GM04503 (cell line): ENCODE data around the gene DSG2.

Experiments used
- DNase-seq: peaks from one replicate; pipeline ENCODE4 v3.0.0-alpha.2; 2012; ENCODE audit warnings: low read depth

The DSG2 gene

DNA sequence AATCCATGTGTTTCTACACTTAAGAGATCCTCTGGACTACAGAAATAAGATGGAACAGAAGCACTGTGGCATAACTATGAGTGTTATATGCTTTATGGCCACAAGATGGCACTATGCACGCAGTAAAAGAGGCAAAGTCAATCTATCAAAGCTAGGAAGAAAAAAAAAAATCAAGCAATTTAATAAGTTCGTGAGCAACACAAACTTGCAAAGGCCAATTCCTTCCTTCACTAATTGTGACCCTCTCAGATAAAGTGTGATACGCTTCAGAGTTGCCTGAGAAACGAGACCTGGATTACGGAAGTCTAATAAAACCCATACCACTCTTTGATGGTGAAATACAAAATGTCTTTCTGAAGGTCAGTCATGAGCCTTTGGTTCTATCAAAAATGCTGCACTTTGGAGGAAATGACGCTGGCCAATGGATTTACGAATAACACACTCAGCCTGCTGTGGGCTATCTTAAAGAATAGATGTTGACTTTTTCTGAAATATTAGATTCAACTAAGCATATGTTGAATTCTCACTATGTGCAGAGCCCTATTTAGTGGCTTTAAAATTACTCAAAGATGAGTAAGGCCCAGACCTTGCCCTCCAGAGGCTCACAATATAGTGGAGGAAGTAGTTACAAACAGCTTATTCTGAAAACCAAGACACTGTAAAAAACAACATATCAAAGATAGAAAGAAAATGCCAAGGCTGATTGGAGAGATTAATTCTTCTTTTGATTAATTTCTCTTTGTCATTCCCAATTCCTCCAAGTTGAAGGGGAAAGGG lies 58.2 kb downstream of the DSG2 start:
- peak; percentile 24 for DNase-seq

GRCh38 chr18:31557446-31557845 lies 59.5 kb downstream of the DSG2 start:
- no peak for DNase-seq

DNA sequence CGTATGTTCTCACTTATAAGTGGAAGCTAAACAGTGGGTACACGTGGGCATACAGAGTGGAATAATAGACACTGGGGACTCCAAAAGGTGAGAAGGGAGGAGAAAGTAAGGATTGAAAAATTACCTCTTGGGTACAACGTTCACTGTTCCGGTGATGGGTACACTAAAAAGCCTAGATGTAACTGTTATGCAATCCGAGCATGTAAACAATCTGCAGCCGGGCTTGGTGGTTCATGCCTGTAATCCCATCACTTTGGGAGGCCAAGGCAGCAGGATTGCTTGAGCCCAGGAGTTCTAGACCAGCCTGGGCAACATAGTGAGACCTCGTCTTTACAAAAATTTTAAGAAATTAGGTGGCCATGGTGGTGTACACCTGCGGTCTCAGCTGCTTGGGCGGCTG lies 60.6 kb downstream of the DSG2 start:
- DNase-seq = no peak

GRCh38 chr18:31562726-31563125 lies 64.7 kb downstream of the DSG2 start:
- no peak for DNase-seq

- DNase-seq = no peak
Observed at GRCh38 chr18:31563778-31564177, 65.8 kb downstream of the DSG2 start.

DNA sequence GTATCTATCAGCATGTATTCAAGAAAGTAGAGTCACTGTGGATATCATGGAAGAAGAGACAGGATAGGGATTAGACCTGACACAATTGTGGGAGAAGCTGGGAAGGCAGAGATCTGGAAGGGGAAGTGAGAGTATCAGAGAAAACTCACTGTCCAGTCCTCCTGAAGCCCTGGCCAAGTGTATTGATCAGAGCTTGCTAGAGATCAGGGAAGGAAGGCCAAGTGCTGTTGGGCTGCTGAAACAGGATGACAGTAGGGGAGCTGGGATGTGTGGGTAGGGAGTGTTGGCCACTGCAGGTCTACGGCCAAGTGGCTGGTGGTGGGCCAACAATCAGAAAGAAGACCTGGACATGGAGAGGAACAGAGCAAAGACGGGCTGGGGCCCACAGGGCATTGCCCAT lies 67.4 kb downstream of the DSG2 start:
- no peak for DNase-seq

- no peak for DNase-seq
Observed at GRCh38 chr18:31565782-31566512, 68.0 kb downstream of the DSG2 start.

GRCh38 chr18:31566576-31567306 lies 68.8 kb downstream of the DSG2 start:
- DNase-seq = no peak

- DNase-seq = no peak
Observed at GRCh38 chr18:31572368-31572767, 74.4 kb downstream of the DSG2 start.

DNA sequence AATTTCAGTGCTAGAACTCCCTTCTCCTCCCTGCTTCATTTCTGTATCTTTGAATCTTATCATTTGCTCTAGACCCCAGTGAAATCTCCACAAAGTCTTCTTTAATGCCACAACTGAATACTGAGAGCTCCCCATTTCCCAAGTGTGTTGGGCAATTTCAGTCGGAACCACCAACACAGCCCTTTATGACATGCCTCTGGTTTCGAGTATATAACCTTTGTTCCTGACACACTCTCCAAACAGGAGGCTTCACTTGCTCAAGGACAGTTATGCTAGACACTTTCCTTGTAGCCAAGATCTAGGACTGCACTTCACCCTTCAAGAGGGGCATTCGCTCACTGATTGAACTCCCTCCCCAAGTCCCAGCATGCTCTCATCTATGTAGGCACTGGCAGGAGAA lies 75.1 kb downstream of the DSG2 start:
- DNase-seq = no peak

GRCh38 chr18:31574359-31574758 lies 76.4 kb downstream of the DSG2 start:
- DNase-seq = no peak

DNA sequence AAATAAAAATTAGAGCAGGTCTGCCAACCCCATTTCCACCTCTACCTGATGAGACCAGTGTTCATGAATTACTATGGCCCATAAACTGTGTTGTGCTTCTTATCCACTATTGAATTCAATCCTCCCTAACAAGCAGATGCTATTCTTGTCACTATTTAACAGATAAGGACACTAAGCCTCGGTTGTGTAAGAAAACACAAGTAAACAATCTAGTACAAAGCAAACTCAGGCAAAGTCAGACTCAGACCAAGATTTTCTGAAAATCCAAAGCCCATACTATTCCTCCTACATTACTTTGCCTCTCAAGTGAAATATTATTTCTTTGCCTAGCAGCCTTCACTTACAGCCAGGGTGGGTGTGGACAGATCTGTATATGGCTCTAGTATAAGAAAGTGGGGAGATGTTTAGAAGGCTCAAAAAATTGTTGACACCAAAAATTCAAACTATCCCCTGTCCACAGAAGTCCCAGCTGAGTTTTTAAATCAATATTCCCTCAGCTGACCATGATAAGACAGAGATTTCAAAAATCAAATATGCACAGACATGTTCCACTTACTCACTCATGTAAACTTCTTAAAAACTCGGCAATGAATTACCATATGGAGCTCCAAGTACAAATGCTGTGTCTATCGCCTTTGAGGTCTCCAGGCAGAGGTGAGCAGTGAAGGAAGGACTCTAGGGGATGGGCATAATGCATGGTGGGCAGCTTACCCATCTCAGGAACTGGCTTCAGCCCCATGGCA lies 77.7 kb downstream of the DSG2 start:
- no peak for DNase-seq

DNA sequence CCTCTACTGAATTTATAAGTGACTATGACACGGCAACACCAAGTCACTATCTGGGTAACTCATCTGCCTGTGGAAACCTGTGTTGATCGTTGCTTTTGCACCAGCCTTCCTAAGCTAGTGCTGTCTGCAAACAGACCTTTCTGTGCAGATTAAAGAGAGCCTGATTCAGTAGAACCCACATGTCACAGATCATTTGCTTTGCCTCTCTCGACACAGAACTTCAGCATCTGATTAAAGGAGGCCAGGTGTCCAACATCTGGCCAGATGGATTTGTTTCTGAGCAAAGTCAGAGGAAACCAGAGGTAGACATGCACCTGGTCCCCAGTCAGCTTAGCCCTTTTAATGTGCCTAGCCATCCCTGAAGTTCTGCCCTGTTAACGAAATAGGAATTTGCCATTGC lies 78.7 kb downstream of the DSG2 start:
- DNase-seq = no peak

DNA sequence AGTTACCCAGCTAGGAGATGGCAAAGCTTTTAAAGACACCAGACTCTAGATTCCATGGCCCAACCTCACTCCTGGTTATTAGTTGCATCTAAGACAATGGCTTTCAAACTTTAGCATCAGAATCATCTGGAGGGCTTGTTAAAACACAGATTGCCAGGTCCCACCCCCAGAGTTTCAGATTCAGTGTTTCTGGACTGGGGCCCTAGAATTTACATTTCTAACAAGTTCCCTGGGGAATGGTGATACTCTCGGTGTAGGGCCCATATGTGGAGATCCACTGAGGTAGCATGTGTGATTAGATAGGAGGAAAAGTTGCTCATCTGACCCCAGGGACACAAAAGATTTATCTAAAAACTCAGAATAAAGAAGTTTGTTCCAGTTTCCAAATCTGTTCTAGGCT lies 79.2 kb downstream of the DSG2 start:
- no peak for DNase-seq

GRCh38 chr18:31578126-31578525 lies 80.1 kb downstream of the DSG2 start:
- no peak for DNase-seq

DNA sequence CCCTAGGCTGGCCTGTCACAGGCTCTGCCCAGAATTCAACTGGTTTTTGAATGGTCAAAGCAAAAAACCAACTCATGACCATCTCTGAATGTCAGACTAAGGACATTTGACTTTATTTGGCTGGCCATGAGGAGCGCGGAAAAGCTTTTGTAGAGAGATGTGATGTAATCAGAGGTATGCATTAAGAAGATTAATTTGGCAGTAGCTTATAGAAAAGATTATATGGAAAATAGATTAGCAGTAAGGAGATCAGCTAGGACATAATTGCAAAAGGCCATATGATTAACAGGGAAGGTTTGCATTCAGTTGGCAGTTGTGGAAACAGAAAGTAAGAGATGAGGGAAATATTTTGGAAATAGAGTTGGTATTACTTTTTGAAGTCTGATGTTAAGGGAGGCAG lies 81.4 kb downstream of the DSG2 start:
- DNase-seq = no peak

- DNase-seq = peak; percentile 47
Observed at GRCh38 chr18:31581498-31582197, 83.7 kb downstream of the DSG2 start.

- no peak for DNase-seq
Observed at GRCh38 chr18:31583185-31583854, 85.3 kb downstream of the DSG2 start.

DNA sequence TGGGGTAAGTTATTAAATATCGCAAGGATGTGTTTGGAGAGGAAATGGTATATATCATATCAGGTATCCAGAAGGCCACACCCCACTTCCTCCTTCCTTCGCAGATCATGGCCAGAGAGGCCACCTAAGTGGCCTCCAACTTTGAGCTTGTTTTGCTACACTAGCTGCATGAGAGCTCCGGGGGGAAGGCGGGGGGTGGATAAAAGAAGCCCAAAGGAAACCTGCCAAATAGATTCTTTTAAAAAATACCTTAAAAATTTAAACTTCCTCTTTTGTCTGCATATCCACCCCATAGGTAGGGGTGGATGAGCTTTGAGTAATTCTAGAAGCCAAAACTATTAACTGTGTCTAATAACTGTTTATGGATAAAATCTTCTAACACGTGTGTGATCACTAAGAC lies 88.0 kb downstream of the DSG2 start:
- no peak for DNase-seq

DNA sequence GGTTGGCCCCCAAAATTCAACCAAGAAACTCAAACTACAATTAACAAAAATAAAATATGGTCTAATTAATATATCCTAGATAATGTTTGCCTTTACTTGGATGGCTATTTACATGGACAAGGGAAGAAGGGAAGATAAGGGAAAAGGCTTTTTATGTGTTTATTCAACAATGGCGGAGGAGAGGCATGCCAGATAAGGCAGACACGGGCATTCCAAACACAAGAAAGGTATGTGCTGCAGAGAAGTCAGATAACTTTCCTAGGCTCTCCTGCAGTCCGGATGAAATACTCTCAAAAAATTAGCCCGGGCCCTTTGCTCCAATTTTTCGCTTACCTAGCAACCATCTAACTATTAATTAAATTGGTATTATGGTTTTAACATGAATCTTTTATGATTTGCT lies 88.6 kb downstream of the DSG2 start:
- no peak for DNase-seq

- DNase-seq = no peak
Observed at GRCh38 chr18:31587529-31587928, 89.6 kb downstream of the DSG2 start.
